Suprapubic skin (tissue), 4 donors: ENCODE results near the gene PMFBP1. TPM values are rescaled to one million over a fixed set of nuclear protein-coding genes. Genes with fewer than 3 reads are reported as not detected.

Experiments used
- DNase-seq, 2 donors: peaks; one replicate each; pipeline ENCODE4 v3.0.0-alpha.2; 2019; ENCODE audit warnings: low spot score in 2 of 2
- H3K27ac ChIP-seq: fragments of 200-600 bp; sonication (generic); one replicate; pipeline ENCODE4 v1.5.1; 2019
- H3K27me3 ChIP-seq: fragments of 200-600 bp; sonication (generic); one replicate; pipeline ENCODE4 v1.5.1; 2019
- H3K36me3 ChIP-seq: fragments of 200-600 bp; sonication (generic); one replicate; pipeline ENCODE4 v1.5.1; 2019
- H3K4me1 ChIP-seq: fragments of 200-600 bp; sonication (generic); one replicate; pipeline ENCODE4 v1.5.1; 2019
- H3K4me3 ChIP-seq: fragments of 200-600 bp; sonication (generic); one replicate; pipeline ENCODE4 v1.5.1; 2019; ENCODE audit warnings: mild to moderate bottlenecking
- H3K9me3 ChIP-seq: fragments of 200-600 bp; sonication (generic); one replicate; pipeline ENCODE4 v1.5.1; 2019
- EP300 ChIP-seq: sonication (generic); formaldehyde crosslinking; IDR thresholded peaks from one replicate; pipeline ENCODE4 v1.6.1; 2017; ENCODE audit warnings: antibody characterized with exemption
- POLR2A ChIP-seq, 2 donors: fragments of 450-650 bp; IDR thresholded peaks; one replicate each; pipeline ENCODE4 v1.6.1; 2017; ENCODE audit warnings: antibody characterized with exemption in 2 of 2, mild to moderate bottlenecking in 2 of 2, moderate library complexity in 2 of 2
- POLR2AphosphoS5 ChIP-seq, 3 donors: sonication (generic); formaldehyde crosslinking; IDR thresholded peaks; one replicate each; pipeline ENCODE4 v1.6.1; 2017; ENCODE audit warnings: antibody characterized with exemption in 3 of 3
- WGBS: methylation state at CpG from one replicate; pipeline ENCODE4 v1.1.5; 2018; 5-methylcytosine and 5-hydroxymethylcytosine counted together
- total RNA-seq, 4 donors: library from RNA; depleted of rRNA; stranded (reverse); fragments of >200 nt; gene quantifications; one replicate each; pipeline ENCODE4 v1.1.0, GENCODE V29; 2016
- TF ChIP-seq, protein P1 (sequence below), 2 donors: fragments of 200-600 bp in 1 of 2; fragments of 450-650 bp in 1 of 2; sonication (generic) in 1 of 2; IDR thresholded peaks; one replicate each; pipeline ENCODE4 v1.5.1; 2016 to 2019; ENCODE audit warnings: antibody characterized with exemption in 2 of 2, mild to moderate bottlenecking in 1 of 2, moderate library complexity in 1 of 2

PMFBP1 gene
- 1 to 10 TPM in 3 of 4 donors, under 1 TPM in 1; 0.76 to 9.3 (median 2.0) TPM for total RNA-seq

DNA sequence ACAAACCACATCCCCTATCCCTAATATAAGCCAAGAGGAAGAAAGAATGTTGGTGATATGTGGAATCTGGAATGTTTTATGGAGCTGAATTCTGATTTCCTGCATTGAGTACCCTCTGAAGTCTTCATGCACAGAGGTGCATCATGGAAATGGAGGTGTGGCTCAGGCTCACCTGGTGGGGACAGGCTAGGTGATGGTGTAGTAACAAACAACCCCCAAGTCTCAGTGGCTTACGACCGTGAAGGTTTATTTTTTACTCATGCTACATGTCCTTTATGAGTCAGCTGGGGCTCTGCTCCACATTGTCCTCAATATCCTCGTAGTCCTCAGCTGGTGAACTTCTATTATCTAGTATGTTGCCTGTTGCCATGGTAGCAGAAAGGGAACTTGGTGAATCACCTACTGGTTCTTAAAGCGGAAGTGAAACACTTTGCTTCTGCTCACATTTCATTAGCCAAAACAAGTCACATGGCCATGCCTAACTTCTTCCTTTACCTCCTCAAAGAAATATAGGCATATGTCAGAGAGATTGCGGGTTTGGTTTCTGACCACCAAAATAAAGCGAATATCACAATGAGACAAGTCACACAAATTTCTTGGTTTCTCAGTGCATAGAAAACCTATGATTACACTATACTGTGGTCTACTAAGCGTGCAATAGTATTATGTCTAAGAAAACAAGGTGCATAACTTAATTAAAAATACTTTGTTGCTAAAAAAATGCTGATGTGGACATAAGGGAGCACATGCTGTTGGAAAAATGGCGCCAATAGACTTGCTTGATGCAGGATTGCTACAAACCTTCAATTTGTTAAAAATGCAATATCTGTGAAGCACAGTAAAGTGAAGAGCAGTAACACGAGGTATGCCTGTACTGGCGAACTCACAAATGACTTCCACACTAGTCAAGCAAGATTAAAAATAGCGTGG is at the start of gene PMFBP1:
Gene PMFBP1, minus strand, starts transcription at position 51 of the 930 bp plus-strand sequence. CDS start 947 bp downstream, outside the sequence.
- WGBS = 71% methylated on average over 11 of the region's 11 CpGs
- H3K4me3 ChIP-seq = no peak within 1 kb of the TSS
- H3K4me1 ChIP-seq = no peaks in the 10 kb centered on the region
- H3K27ac ChIP-seq = no peak within 1 kb of the TSS
- TF ChIP-seq EP300 (no peak), POLR2A (IDR thresholded peaks at IDR 0.05) (no peak), POLR2AphosphoS5 (IDR thresholded peaks at IDR 0.05) (no peak)
- TF ChIP-seq, protein P1, sequence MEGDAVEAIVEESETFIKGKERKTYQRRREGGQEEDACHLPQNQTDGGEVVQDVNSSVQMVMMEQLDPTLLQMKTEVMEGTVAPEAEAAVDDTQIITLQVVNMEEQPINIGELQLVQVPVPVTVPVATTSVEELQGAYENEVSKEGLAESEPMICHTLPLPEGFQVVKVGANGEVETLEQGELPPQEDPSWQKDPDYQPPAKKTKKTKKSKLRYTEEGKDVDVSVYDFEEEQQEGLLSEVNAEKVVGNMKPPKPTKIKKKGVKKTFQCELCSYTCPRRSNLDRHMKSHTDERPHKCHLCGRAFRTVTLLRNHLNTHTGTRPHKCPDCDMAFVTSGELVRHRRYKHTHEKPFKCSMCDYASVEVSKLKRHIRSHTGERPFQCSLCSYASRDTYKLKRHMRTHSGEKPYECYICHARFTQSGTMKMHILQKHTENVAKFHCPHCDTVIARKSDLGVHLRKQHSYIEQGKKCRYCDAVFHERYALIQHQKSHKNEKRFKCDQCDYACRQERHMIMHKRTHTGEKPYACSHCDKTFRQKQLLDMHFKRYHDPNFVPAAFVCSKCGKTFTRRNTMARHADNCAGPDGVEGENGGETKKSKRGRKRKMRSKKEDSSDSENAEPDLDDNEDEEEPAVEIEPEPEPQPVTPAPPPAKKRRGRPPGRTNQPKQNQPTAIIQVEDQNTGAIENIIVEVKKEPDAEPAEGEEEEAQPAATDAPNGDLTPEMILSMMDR (IDR thresholded peaks at IDR 0.05) = no peak
- DNase-seq = no peak
- no peaks in the 10 kb centered on the region for H3K36me3 ChIP-seq
- no peaks in the 10 kb centered on the region for H3K9me3 ChIP-seq
- H3K27me3 ChIP-seq = no peaks in the 10 kb centered on the region

DNA sequence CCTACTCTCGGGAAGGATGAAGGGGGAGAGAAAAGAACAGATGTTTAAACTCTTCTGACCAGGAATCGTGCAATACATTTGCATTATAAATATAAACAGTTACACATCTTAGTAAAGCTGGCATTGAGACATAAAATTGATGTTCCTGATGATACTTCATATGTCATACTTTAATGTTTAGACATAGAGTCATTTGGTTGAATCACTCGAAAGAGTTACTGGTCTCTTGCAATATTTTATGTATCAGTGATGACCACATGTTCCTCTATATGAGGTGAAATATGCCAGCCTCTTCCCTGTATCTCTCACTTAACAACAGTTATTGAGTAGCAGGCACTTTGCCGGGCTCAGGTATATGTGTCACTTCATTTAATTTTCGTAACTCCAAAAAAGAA is 49.7 kb upstream of the PMFBP1 start:
- WGBS = 62% methylated on average over 5 of the region's 5 CpGs
- no peaks in the 10 kb centered on the region for H3K36me3 ChIP-seq
- TF ChIP-seq, protein P1 (IDR thresholded peaks at IDR 0.05) = no peak
- TF ChIP-seq EP300 = no peak
- TF ChIP-seq POLR2A (IDR thresholded peaks at IDR 0.05) = no peak
- no peak overlapping the region for H3K27ac ChIP-seq
- DNase-seq = no peak
- H3K4me3 ChIP-seq = no peak overlapping the region
- H3K4me1 ChIP-seq = no peaks in the 10 kb centered on the region
- H3K27me3 ChIP-seq = no peaks in the 10 kb centered on the region
- no peaks in the 10 kb centered on the region for H3K9me3 ChIP-seq

DNA sequence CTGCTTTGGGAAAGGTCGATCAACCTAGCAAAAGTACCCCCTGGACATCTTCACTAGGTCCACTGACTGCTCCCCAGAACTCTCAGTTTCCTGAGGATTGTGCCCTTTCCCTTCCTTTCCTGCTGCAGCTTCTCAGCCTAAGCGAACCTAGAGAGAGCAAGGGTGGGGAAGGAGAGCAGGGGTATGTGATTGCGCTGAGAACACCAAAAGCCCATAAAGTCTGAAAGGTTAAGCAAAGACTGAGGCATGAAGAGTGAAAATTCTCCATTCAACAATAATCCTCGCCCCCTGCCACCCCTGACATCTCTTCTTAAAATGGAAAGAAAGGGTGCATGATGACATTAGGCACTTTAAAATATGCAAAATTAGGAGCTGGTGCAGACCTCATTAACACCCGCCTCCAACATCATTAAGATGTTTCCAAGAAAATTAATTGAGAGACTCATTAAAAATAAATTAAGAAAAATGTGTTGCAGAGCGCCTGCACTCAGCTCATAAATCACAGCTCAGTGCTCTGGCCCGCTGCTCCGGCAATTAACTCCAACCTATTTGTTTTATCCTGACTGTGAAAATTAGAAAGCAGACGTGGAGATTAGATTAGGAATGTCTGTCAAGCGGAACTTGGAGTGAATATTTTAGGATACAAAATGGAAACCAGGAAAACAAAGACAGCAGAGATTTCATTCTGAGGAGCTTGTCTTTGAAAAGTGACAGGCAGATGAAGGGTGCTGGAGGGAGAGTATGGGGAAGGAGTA is 49.1 kb upstream of the PMFBP1 start:
- no peak overlapping the region for H3K4me3 ChIP-seq
- 55% methylated on average over 10 of the region's 10 CpGs for WGBS
- DNase-seq = no peak
- H3K4me1 ChIP-seq = no peaks in the 10 kb centered on the region
- no peaks in the 10 kb centered on the region for H3K27me3 ChIP-seq
- H3K36me3 ChIP-seq = no peaks in the 10 kb centered on the region
- H3K9me3 ChIP-seq = no peaks in the 10 kb centered on the region
- no peak overlapping the region for H3K27ac ChIP-seq
- TF ChIP-seq EP300 = no peak
- no peak for TF ChIP-seq POLR2A (IDR thresholded peaks at IDR 0.05)
- no peak for TF ChIP-seq POLR2AphosphoS5 (IDR thresholded peaks at IDR 0.05)
- TF ChIP-seq, protein P1 (IDR thresholded peaks at IDR 0.05) = no peak

DNA sequence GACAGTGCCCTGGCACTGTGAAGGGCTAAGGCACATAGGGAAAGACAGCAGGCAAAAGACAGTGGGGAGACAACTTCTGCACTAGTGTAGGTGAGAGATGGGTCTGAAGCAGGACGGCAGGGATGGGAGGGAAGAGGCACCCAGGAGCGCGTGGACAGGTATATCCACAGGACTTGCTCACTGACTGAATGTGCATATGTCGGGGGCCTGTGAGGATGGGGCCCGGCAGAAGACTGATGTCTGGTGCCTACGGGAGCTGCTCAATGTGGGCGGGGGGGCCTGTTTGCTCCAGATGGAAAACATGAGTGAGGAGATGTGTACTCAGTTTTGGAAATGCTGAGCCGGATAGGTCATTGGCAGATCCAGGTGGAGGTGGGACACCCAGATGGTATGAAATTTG is 47.3 kb upstream of the PMFBP1 start:
- 91% methylated on average over 8 of the region's 8 CpGs for WGBS
- Histone ChIP-seq H3K4me1 (no peaks in the 10 kb centered on the region), H3K27ac (no peak overlapping the region), H3K27me3 (no peaks in the 10 kb centered on the region), H3K36me3 (no peaks in the 10 kb centered on the region), H3K9me3 (no peaks in the 10 kb centered on the region), H3K4me3 (no peak overlapping the region)
- TF ChIP-seq POLR2A (IDR thresholded peaks at IDR 0.05) (no peak), POLR2AphosphoS5 (IDR thresholded peaks at IDR 0.05) (no peak), EP300 (no peak)
- TF ChIP-seq, protein P1 (IDR thresholded peaks at IDR 0.05) = no peak
- no peak for DNase-seq

GRCh38 chr16:72216767-72217166 is 44.8 kb upstream of the PMFBP1 start:
- H3K27me3 ChIP-seq = no peaks in the 10 kb centered on the region
- no peaks in the 10 kb centered on the region for H3K9me3 ChIP-seq
- TF ChIP-seq POLR2A (IDR thresholded peaks at IDR 0.05) (no peak), EP300 (no peak), POLR2AphosphoS5 (IDR thresholded peaks at IDR 0.05) (no peak)
- TF ChIP-seq, protein P1 (IDR thresholded peaks at IDR 0.05) = no peak
- no peak for DNase-seq
- H3K4me1 ChIP-seq = no peaks in the 10 kb centered on the region
- H3K27ac ChIP-seq = no peak overlapping the region
- 86% methylated on average over 6 of the region's 6 CpGs for WGBS
- no peaks in the 10 kb centered on the region for H3K36me3 ChIP-seq
- H3K4me3 ChIP-seq = no peak overlapping the region
